Endothelial cell of umbilical vein (primary cell): ENCODE results near the gene DOCK8. TPM values are rescaled to one million over a fixed set of nuclear protein-coding genes. Genes with fewer than 3 reads are reported as not detected.

Experiments
- BruUV-seq: library from RNA; stranded (reverse); fragments of 400-500 nt; replicated peaks from 2 replicates; lab custom pipeline; 2021; lab: Mats Ljungman, UMichigan
- CTCF ChIA-PET: fragments of 300-600, 350-600 bp; sonication (Branson Sonifier 250); formaldehyde crosslinking; loops from one replicate; lab custom pipeline; 2021; ENCODE audit warnings: antibody characterized with exemption, inconsistent platforms; lab: Charles Lee
- POLR2A ChIA-PET: fragments of 300-600, 350-600 bp; sonication (Branson Sonifier 250); formaldehyde crosslinking; loops from one replicate; lab custom pipeline; 2021; ENCODE audit warnings: antibody characterized with exemption, inconsistent platforms; lab: Charles Lee
- DNase-seq: peaks from one replicate; pipeline ENCODE4 v3.0.0-alpha.2; 2011; ENCODE audit warnings: low read depth, low spot score
- FAIRE-seq: peaks from 2 replicates; lab custom pipeline; 2011; peaks lifted over from hg19 to GRCh38; lab: Jason Lieb, UNC
- H2AFZ ChIP-seq: 2 replicates; pipeline ENCODE4 v1.6.0; 2012; ENCODE audit warnings: low read depth, low read length, control low read depth, inconsistent platforms
- H3K27ac ChIP-seq: 2 replicates; pipeline ENCODE4 v1.5.1; 2011; ENCODE audit warnings: low read depth, mild to moderate bottlenecking, control low read depth, low read length, moderate library complexity; ENCODE audit not compliant: insufficient read depth
- H3K27me3 ChIP-seq, 2 experiments: 2 replicates each; pipeline versions ENCODE4 v1.6.0 to v1.6.1; 2011; ENCODE audit warnings: low read length in 2 of 2, mixed read lengths in 1 of 2; ENCODE audit not compliant: control insufficient read depth in 2 of 2, insufficient read depth in 2 of 2
- H3K36me3 ChIP-seq, 2 experiments: 2 replicates in 1 of 2; 3 replicates in 1 of 2; pipeline ENCODE4 v1.5.1; 2011; ENCODE audit warnings: low read length in 2 of 2, mild to moderate bottlenecking in 1 of 2, moderate library complexity in 1 of 2; ENCODE audit not compliant: control insufficient read depth in 2 of 2, insufficient read depth in 2 of 2; ENCODE audit errors: extremely low read depth in 1 of 2
- H3K4me1 ChIP-seq: 3 replicates; pipeline ENCODE4 v1.5.1; 2011; ENCODE audit warnings: mild to moderate bottlenecking, low read length; ENCODE audit not compliant: control insufficient read depth, insufficient read depth; ENCODE audit errors: extremely low read depth
- H3K4me2 ChIP-seq: 2 replicates; pipeline ENCODE4 v1.6.1; 2011; ENCODE audit warnings: low read length, control low read depth, mixed read lengths; ENCODE audit not compliant: insufficient read depth
- H3K4me3 ChIP-seq, 3 experiments: fragments of 200-600 bp in 1 of 3; sonication (generic), shearing (Covaris generic) in 1 of 3; replicated peaks in 1 of 3; 2 replicates each; pipeline ENCODE4 v1.5.1; 2011 to 2016; ENCODE audit warnings: control low read depth in 3 of 3, low read length in 3 of 3, mild to moderate bottlenecking in 2 of 3, inconsistent platforms in 1 of 3, low read depth in 1 of 3, moderate library complexity in 1 of 3; ENCODE audit not compliant: insufficient read depth in 1 of 3
- H3K79me2 ChIP-seq: 2 replicates; pipeline ENCODE4 v1.6.0; 2012; ENCODE audit warnings: low read length, inconsistent platforms; ENCODE audit not compliant: control insufficient read depth, insufficient read depth
- H3K9ac ChIP-seq: replicated peaks from 2 replicates; pipeline ENCODE3; 2011; ENCODE audit warnings: low read length, control low read depth; ENCODE audit not compliant: insufficient read depth; ENCODE audit errors: extremely low read depth
- H3K9me1 ChIP-seq: replicated peaks from 3 replicates; pipeline ENCODE4 v1.6.0; 2011; ENCODE audit warnings: mild to moderate bottlenecking, low read length; ENCODE audit not compliant: control insufficient read depth, insufficient read depth; ENCODE audit errors: extremely low read depth
- H3K9me3 ChIP-seq: replicated peaks from 2 replicates; pipeline ENCODE4 v1.5.1; 2012; ENCODE audit warnings: low read length, inconsistent platforms; ENCODE audit not compliant: control insufficient read depth, insufficient read depth
- H4K20me1 ChIP-seq: replicated peaks from 2 replicates; pipeline ENCODE3; 2011; ENCODE audit warnings: mild to moderate bottlenecking, low read length; ENCODE audit not compliant: control insufficient read depth, insufficient read depth; ENCODE audit errors: extremely low read depth
- CTCF ChIP-seq, 2 donors: IDR thresholded peaks; 1 replicate in 1 of 2; 2 replicates in 1 of 2; pipeline ENCODE4 v1.5.1; 2011; ENCODE audit warnings: low read length in 2 of 2, mild to moderate bottlenecking in 2 of 2, moderate library complexity in 2 of 2, control low read depth in 1 of 2, inconsistent platforms in 1 of 2, low read depth in 1 of 2; ENCODE audit not compliant: insufficient read depth in 1 of 2; ENCODE audit errors: extremely low read depth in 1 of 2
- EZH2 ChIP-seq: IDR thresholded peaks from 2 replicates; pipeline ENCODE4 v1.6.1; 2012; ENCODE audit warnings: borderline replicate concordance, low read depth, mild to moderate bottlenecking, moderate library complexity, low read length, inconsistent platforms; ENCODE audit not compliant: severe bottlenecking
- FOS ChIP-seq: IDR thresholded peaks from 2 replicates; pipeline ENCODE4 v1.6.1; 2011; ENCODE audit warnings: mild to moderate bottlenecking, low read length, moderate library complexity, borderline replicate concordance; ENCODE audit not compliant: insufficient read depth
- GATA2 ChIP-seq: IDR thresholded peaks from 2 replicates; pipeline ENCODE4 v1.7.0; 2011; ENCODE audit warnings: low read depth, mild to moderate bottlenecking, moderate library complexity, mixed read lengths, low read length; ENCODE audit not compliant: insufficient read length, insufficient read depth
- JUN ChIP-seq: IDR thresholded peaks from 2 replicates; pipeline ENCODE4 v1.6.1; 2011; ENCODE audit warnings: borderline replicate concordance, low read depth; ENCODE audit not compliant: insufficient read length, insufficient read depth
- MAX ChIP-seq: IDR thresholded peaks from 2 replicates; pipeline ENCODE4 v1.6.1; 2011; ENCODE audit not compliant: insufficient read depth, insufficient read length
- POLR2A ChIP-seq: IDR thresholded peaks from 2 replicates; pipeline ENCODE4 v1.6.1; 2012; ENCODE audit warnings: low read depth, mild to moderate bottlenecking, control low read depth, low read length
- POLR2AphosphoS5 ChIP-seq: IDR thresholded peaks from 2 replicates; pipeline ENCODE4 v1.6.1; 2012; ENCODE audit warnings: low read depth, mild to moderate bottlenecking, control low read depth, low read length, moderate library complexity; ENCODE audit not compliant: insufficient read depth
- dilution Hi-C: fragments of 300-500 bp; cut with MboI; formaldehyde crosslinking; loops from one replicate; pipeline ENCODE4 v1.15.0; 2019; ENCODE audit warnings: low sequenced_read_pairs; ENCODE audit not compliant: extremely low pct_ligation_motif_present
- intact Hi-C: fragments of 100-400 bp; cut with micrococcal nuclease; formaldehyde crosslinking; loops from one replicate; pipeline ENCODE4 v1.10.0; 2022
- polyA plus RNA-seq, 4 experiments: library from polyadenylated mRNA; depleted of rRNA in 3 of 4; stranded (reverse) in 3 of 4; unstranded in 1 of 4; fragments of >200 nt; gene quantifications; 2 replicates each; pipeline versions ENCODE4 v1.2.1 to v1.2.3, GENCODE V29; 2011 to 2012; ENCODE audit warnings: missing spikeins in 1 of 4
- total RNA-seq: library from RNA; stranded (reverse); gene quantifications from 2 replicates; pipeline ENCODE4 v1.2.3, GENCODE V29; 2021

Gene DOCK8
- total and polyA plus RNA-seq, 2 donors (not counting 3 experiments of a cell fraction or from before 2014, with no cell fraction given) = 0.54 to 1.3 TPM

- H3K9me3 ChIP-seq = no peaks in the 10 kb centered on the region
- H3K36me3 ChIP-seq = no peaks in the 10 kb centered on the region
- no peaks in the 10 kb centered on the region for H3K4me1 ChIP-seq
- ChIA-PET CTCF (no interaction called here), POLR2A (no interaction called here)
- no peak overlapping the region for H3K9ac ChIP-seq
- no TSS peak for BruUV-seq
- TF ChIP-seq POLR2A (no peak), CTCF (IDR thresholded peaks at IDR 0.05; ENCODE audit: extremely low read depth in 1 of 2, insufficient read depth in 1 of 2, low read depth in 1 of 2, low read length in 2 of 2) (no peak), POLR2AphosphoS5 (no peak), MAX (no peak), FOS (no peak), JUN (no peak), GATA2 (no peak), EZH2 (no peak)
- intact Hi-C loops (no loop called here), dilution Hi-C loops (no loop called here)
- no peaks in the 10 kb centered on the region for H4K20me1 ChIP-seq
- H3K9me1 ChIP-seq = no peaks in the 10 kb centered on the region
- no peaks in the 10 kb centered on the region for H3K79me2 ChIP-seq
- FAIRE-seq (no peak), DNase-seq (no peak)
- H3K4me3 ChIP-seq = no peak overlapping the region
- H2AFZ ChIP-seq = no peak overlapping the region
- no peak overlapping the region for H3K4me2 ChIP-seq
- H3K27me3 ChIP-seq = no peaks in the 10 kb centered on the region
- H3K27ac ChIP-seq = no peak overlapping the region
These were observed 243.9 kb downstream of the DOCK8 start for GRCh38 chr9:458590-458989.
